HFF-Myc (cell line): ENCODE results near the gene AVPR2.

Source experiments
- DNase-seq: peaks from one replicate; pipeline ENCODE4 v3.0.0-alpha.2; 2011; ENCODE audit warnings: low read depth; ENCODE audit errors: extremely low read depth
- H3K4me3 ChIP-seq: replicated peaks from 2 replicates; pipeline ENCODE4 v1.5.1; 2011; ENCODE audit warnings: low read depth, mild to moderate bottlenecking, control low read depth, low read length
- TF ChIP-seq, protein P1 (sequence below): IDR thresholded peaks from 2 replicates; pipeline ENCODE4 v1.5.1; 2012; ENCODE audit warnings: mild to moderate bottlenecking, low read depth, low read length, control low read depth; ENCODE audit errors: missing control alignments

Gene AVPR2

DNA sequence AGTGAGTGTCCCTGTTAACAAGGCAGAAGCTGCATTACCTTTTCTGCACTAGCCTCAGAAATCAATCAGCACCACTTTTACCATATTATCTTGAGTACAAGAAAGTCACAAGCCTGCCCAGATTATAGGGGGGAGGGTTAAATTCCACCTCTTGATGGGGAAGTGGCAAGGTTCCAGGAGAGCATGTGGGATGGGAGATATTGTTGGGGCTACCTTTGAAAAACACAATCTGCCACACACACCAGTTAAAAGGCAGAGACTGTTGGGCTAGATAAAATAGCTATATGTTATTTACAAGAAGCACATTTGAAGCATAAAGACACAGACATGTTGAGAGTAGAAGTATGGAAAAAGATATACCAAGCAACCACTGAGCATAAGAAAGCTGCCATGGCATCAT lies 6.6 kb upstream of the AVPR2 start:
- DNase-seq: no peak
- TF ChIP-seq, protein P1, sequence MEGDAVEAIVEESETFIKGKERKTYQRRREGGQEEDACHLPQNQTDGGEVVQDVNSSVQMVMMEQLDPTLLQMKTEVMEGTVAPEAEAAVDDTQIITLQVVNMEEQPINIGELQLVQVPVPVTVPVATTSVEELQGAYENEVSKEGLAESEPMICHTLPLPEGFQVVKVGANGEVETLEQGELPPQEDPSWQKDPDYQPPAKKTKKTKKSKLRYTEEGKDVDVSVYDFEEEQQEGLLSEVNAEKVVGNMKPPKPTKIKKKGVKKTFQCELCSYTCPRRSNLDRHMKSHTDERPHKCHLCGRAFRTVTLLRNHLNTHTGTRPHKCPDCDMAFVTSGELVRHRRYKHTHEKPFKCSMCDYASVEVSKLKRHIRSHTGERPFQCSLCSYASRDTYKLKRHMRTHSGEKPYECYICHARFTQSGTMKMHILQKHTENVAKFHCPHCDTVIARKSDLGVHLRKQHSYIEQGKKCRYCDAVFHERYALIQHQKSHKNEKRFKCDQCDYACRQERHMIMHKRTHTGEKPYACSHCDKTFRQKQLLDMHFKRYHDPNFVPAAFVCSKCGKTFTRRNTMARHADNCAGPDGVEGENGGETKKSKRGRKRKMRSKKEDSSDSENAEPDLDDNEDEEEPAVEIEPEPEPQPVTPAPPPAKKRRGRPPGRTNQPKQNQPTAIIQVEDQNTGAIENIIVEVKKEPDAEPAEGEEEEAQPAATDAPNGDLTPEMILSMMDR: no peak

DNA sequence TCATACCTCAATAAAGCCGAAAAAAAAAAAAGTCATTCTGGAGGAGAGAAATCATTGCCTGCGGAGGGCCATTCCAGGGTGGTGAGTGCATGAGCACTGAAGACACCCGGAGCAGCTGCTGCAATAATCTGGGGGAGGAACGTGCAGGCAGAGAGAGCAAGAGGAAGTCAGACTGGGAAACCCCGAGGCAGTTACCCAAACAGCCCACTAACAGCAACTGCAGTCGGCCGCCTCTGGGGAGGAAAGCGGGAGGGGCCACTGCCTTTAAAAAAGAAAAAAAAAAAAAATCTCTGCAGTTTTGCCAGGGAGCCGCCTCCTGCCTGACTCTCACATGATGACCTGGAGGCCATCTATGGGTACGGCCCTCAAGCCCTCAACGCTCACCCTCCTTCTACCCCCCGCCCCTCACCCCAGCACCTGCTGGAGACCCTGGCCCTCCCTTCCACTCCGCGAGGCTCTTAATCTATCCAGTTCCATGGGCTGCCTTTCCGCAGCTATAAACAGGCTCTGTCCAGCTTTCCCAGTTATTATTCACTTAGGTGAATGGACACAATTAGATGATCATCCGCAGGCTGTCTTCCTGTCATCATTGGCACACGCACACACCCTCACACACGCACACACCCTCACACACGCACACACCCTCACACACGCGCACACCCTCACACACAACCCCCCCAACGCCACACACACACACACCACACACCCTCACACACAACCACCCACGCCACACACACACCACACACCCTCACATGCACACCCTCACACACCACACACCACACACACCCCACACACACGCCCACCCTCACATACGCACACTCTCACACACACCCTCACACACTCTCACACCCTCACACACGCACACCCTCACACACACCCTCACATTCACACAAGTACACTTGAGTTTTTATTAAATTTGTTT lies 3.4 kb upstream of the AVPR2 start:
- TF ChIP-seq, protein P1: no peak

More for the DNA sequence above, 6.6 kb upstream of the AVPR2 start:
- no peak overlapping the region for H3K4me3 ChIP-seq

DNA sequence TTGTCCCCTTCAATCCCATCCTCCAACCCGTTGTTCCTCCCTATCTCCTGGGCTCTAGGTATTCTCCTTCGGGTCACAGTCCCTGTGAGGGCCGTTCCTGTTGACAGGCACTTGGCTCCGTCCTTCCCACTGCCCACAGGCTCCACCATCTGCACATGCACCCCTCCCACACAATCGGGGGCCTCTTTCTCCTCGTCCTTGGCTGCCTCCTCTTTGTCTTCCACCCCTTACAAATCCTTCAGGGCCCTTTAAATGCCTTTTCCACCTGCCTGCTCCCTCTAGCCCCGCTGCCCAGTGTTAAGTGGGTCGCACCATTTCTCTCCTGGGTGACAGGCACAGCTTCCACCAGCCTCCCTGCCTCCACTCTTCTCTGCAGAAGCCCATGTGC lies 2.7 kb upstream of the AVPR2 start:
- no peak for DNase-seq
- H3K4me3 ChIP-seq: no peak overlapping the region
- TF ChIP-seq, protein P1: no peak

More for the DNA sequence above, 3.4 kb upstream of the AVPR2 start:
- no peak overlapping the region for H3K4me3 ChIP-seq
- peak; percentile 20 for DNase-seq

DNA sequence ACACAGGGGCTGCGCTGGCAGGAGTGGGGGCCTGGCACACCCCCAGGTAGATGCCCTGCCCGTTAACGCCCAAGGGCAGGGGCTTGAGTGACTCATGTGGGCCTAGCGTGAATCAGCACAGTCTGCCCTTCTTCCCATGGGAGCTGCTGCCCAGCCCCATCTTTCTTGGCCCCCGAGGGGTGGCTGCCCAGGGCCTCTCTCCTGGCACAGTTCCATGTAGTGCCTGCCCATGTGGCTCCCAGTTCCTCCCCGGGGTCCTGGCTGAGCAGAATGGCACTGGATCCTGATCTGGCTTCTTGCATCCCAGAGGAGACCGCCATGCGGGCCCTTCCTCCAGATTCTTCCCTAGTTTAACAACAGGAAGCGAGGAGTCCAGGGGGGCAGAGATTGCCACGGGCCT lies 2.1 kb upstream of the AVPR2 start:
- no peak for DNase-seq
- TF ChIP-seq, protein P1: no peak
- no peak overlapping the region for H3K4me3 ChIP-seq

DNA sequence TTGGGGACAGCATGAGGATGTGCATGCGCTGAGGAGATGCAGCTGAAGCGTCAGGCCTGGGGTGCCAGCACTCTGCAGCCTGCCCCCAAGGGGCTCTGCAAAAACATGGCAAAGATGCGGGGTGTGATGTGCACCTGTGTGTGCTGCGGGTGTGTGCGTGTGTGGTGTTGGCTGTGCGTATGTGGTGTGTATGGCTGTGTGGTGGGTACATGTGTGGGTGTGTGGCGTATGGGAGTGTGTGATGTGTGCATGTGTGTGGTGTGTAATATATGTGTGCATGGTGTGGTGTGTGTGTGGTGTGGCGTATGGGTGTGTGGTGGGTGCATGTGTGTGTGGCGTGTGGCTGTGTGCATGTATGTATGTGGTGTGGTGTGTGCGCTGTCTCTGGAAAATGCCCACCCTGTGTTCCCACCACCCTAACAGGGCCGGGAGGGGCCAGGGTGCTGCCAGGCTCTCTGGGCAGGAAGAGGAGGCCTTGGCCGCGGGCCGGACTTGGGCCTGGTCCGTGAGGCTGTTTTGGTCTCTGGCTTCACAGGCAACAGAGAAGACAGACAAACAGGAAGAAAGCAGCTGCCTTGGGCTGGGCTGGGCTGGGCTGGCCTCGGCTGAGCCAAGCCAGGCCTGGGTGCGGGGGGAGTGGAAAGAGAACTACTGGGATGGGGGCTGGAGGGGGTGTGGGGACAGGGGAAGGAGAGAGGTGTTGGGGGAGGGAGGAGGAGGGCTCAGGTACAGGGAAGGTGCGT lies 1.1 kb upstream of the AVPR2 start:
- TF ChIP-seq, protein P1: no peak
- no peak overlapping the region for H3K4me3 ChIP-seq
- DNase-seq: no peak

DNA sequence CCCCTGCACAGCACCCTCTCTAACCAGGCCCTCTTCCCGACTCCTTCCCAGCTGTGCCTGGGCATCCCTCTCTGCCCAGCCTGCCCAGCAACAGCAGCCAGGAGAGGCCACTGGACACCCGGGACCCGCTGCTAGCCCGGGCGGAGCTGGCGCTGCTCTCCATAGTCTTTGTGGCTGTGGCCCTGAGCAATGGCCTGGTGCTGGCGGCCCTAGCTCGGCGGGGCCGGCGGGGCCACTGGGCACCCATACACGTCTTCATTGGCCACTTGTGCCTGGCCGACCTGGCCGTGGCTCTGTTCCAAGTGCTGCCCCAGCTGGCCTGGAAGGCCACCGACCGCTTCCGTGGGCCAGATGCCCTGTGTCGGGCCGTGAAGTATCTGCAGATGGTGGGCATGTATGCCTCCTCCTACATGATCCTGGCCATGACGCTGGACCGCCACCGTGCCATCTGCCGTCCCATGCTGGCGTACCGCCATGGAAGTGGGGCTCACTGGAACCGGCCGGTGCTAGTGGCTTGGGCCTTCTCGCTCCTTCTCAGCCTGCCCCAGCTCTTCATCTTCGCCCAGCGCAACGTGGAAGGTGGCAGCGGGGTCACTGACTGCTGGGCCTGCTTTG lies 1.1 kb downstream of the AVPR2 start:
- no peak for DNase-seq
- TF ChIP-seq, protein P1: no peak
- H3K4me3 ChIP-seq: no peak overlapping the region
